Tibial nerve (tissue), 4 donors: ENCODE results near the gene PAQR9. TPM values are rescaled to one million over a fixed set of nuclear protein-coding genes. Genes with fewer than 3 reads are reported as not detected.

Experiments used
- DNase-seq, 2 donors: peaks; one replicate each; pipeline ENCODE4 v3.0.0-alpha.2; 2019; ENCODE audit warnings: low spot score in 2 of 2
- H3K27ac ChIP-seq, 4 donors: fragments of 200-600 bp; sonication (generic) in 3 of 4; one replicate each; pipeline ENCODE4 v1.5.1; 2017 to 2019; ENCODE audit warnings: mild to moderate bottlenecking in 1 of 4
- H3K27me3 ChIP-seq, 2 donors: fragments of 200-600 bp; sonication (generic) in 1 of 2; one replicate each; pipeline versions ENCODE4 v1.5.1 to v1.6.0; 2017 to 2019
- H3K36me3 ChIP-seq, 3 donors: fragments of 200-600 bp; sonication (generic); one replicate each; pipeline ENCODE4 v1.5.1; 2018 to 2019
- H3K4me1 ChIP-seq, 4 donors: fragments of 200-600 bp; sonication (generic) in 3 of 4; one replicate each; pipeline ENCODE4 v1.5.1; 2017 to 2019
- H3K4me3 ChIP-seq, 4 donors: fragments of 200-600 bp; sonication (generic) in 3 of 4; one replicate each; pipeline ENCODE4 v1.5.1; 2017 to 2019; ENCODE audit warnings: mild to moderate bottlenecking in 1 of 4, moderate library complexity in 1 of 4
- H3K9me3 ChIP-seq, 4 donors: fragments of 200-600 bp; sonication (generic) in 3 of 4; one replicate each; pipeline ENCODE4 v1.5.1; 2017 to 2019
- CTCF ChIP-seq, 5 experiments: fragments of 200-600 bp in 3 of 5; fragments of 450-650 bp in 2 of 5; sonication (generic) in 3 of 5; IDR thresholded peaks; one replicate each; pipeline ENCODE4 v1.5.1; 2016 to 2019; ENCODE audit warnings: antibody characterized with exemption in 5 of 5, mild to moderate bottlenecking in 3 of 5, moderate library complexity in 2 of 5
- EP300 ChIP-seq, 2 donors: sonication (generic); formaldehyde crosslinking; IDR thresholded peaks; one replicate each; pipeline ENCODE4 v1.6.1; 2017; ENCODE audit warnings: antibody characterized with exemption in 2 of 2, mild to moderate bottlenecking in 1 of 2
- POLR2A ChIP-seq, 2 donors: fragments of 450-650 bp; IDR thresholded peaks; one replicate each; pipeline ENCODE4 v1.6.1; 2017; ENCODE audit warnings: antibody characterized with exemption in 2 of 2, mild to moderate bottlenecking in 2 of 2, moderate library complexity in 2 of 2
- WGBS, 2 donors: methylation state at CpG; one replicate each; pipeline ENCODE4 v1.1.5; 2018; 5-methylcytosine and 5-hydroxymethylcytosine counted together
- total RNA-seq, 4 donors: library from RNA; depleted of rRNA; stranded (reverse); fragments of >200 nt; gene quantifications; one replicate each; pipeline ENCODE4 v1.1.0, GENCODE V29; 2016

PAQR9 gene
- total RNA-seq, 4 donors from 2014 or later = not detected

- Histone ChIP-seq H3K9me3 (no peaks in the 10 kb centered on the region), H3K27ac (no peak overlapping the region), H3K27me3 (peaks cover 0 to 19% of the 10 kb centered on the region in 2 donors), H3K36me3 (no peaks in the 10 kb centered on the region), H3K4me1 (peaks cover 0 to 6% (median 0%) of the 10 kb centered on the region in 4 donors), H3K4me3 (no peak overlapping the region)
- no peak for DNase-seq
- TF ChIP-seq POLR2A (IDR thresholded peaks at IDR 0.05) = no peak
- TF ChIP-seq CTCF (IDR thresholded peaks at IDR 0.05) = no peak
- no peak for TF ChIP-seq EP300 (IDR thresholded peaks at IDR 0.05)
- 67 to 71% methylated on average over 2 of the region's 2 CpGs for WGBS, 2 donors
These were observed 11.7 kb downstream of the PAQR9 start for GRCh38 chr3:142951794-142952193.

- H3K9me3 ChIP-seq = no peaks in the 10 kb centered on the region
- no peaks in the 10 kb centered on the region for H3K36me3 ChIP-seq
These were observed 12.5 kb downstream of the PAQR9 start for GRCh38 chr3:142950972-142951371.

GRCh38 chr3:142947799-142948575 is 15.5 kb downstream of the PAQR9 start:
- Histone ChIP-seq H3K36me3 (no peaks in the 10 kb centered on the region), H3K9me3 (no peaks in the 10 kb centered on the region), H3K4me3 (no peak overlapping the region), H3K27me3 (peaks cover 0 to 20% of the 10 kb centered on the region in 2 donors), H3K4me1 (peaks cover 0 to 6% (median 0%) of the 10 kb centered on the region in 4 donors), H3K27ac (no peak overlapping the region)
- TF ChIP-seq POLR2A (IDR thresholded peaks at IDR 0.05) = no peak
- no peak for TF ChIP-seq CTCF (IDR thresholded peaks at IDR 0.05)
- TF ChIP-seq EP300 (IDR thresholded peaks at IDR 0.05) = no peak
- 79 to 81% methylated on average over 13 of the region's 13 CpGs for WGBS, 2 donors
- DNase-seq = no peak

More at GRCh38 chr3:142950972-142951371, 12.5 kb downstream of the PAQR9 start:
- 84 to 96% methylated on average over 1 of the region's 1 CpG for WGBS, 2 donors
- no peak for DNase-seq
- Histone ChIP-seq H3K4me1 (peaks cover 0 to 6% (median 0%) of the 10 kb centered on the region in 4 donors), H3K27me3 (peaks cover 0 to 20% of the 10 kb centered on the region in 2 donors), H3K27ac (no peak overlapping the region), H3K4me3 (no peak overlapping the region)
- TF ChIP-seq CTCF (IDR thresholded peaks at IDR 0.05) (no peak), EP300 (IDR thresholded peaks at IDR 0.05) (no peak), POLR2A (IDR thresholded peaks at IDR 0.05) (no peak)

- Histone ChIP-seq H3K9me3 (no peaks in the 10 kb centered on the region), H3K4me3 (no peak overlapping the region), H3K36me3 (no peaks in the 10 kb centered on the region), H3K27ac (no peak overlapping the region), H3K4me1 (peaks cover 0 to 6% (median 0%) of the 10 kb centered on the region in 4 donors), H3K27me3 (peaks cover 0 to 20% of the 10 kb centered on the region in 2 donors)
- no peak for TF ChIP-seq EP300 (IDR thresholded peaks at IDR 0.05)
- no peak for TF ChIP-seq POLR2A (IDR thresholded peaks at IDR 0.05)
- TF ChIP-seq CTCF (IDR thresholded peaks at IDR 0.05) = no peak
- 35 to 54% methylated on average over 12 to 35 of the region's 35 CpGs for WGBS, 2 donors
- no peak for DNase-seq
These were observed 16.1 kb downstream of the PAQR9 start for GRCh38 chr3:142947352-142947751.

GRCh38 chr3:142946861-142947260 is 16.6 kb downstream of the PAQR9 start:
- H3K27me3 ChIP-seq = peaks cover 0 to 20% of the 10 kb centered on the region in 2 donors
- no peaks in the 10 kb centered on the region for H3K36me3 ChIP-seq
- TF ChIP-seq EP300 (IDR thresholded peaks at IDR 0.05) (no peak), CTCF (IDR thresholded peaks at IDR 0.05) (no peak)
- H3K9me3 ChIP-seq = no peaks in the 10 kb centered on the region
- DNase-seq = no peak
- H3K27ac ChIP-seq = no peak overlapping the region
- H3K4me3 ChIP-seq = no peak overlapping the region
- peaks cover 0 to 6% (median 0%) of the 10 kb centered on the region in 4 donors for H3K4me1 ChIP-seq
- WGBS, 2 donors = 69 to 80% methylated on average over 8 of the region's 8 CpGs
